ENCODE measurements around the gene MGAT5B.

DNA sequence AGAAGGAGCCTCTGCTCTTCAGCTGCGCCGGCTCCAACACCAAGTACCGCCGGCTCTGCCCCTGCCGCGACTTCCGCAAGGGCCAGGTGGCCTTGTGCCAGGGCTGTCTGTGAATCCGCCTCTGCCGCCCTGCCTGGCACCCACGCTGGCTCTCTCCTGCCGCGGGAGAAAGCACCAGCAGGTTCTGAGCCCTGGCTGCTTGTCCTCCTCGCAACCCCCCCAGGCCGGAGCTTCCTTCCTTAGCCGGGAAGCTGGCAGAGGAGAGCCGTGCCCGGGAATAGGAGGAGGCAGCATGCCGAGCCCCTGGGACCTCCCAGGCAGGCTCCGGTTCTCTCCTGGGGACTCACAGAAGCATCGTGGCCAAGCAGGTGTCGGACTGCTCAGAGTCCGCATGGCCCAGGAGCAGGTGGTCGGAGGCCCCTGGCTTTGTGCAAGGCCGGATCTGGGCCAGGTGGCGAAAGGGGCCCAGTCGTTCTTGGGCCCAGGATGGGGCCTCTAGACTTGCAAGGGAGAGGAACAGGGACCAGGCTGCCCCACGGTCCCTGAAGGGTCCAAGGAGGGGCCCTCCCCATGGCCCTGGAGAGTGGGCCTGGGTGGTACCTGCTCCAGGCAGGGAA lies 80.6 kb downstream of the MGAT5B start:
- TF ChIP-seq, protein P1, sequence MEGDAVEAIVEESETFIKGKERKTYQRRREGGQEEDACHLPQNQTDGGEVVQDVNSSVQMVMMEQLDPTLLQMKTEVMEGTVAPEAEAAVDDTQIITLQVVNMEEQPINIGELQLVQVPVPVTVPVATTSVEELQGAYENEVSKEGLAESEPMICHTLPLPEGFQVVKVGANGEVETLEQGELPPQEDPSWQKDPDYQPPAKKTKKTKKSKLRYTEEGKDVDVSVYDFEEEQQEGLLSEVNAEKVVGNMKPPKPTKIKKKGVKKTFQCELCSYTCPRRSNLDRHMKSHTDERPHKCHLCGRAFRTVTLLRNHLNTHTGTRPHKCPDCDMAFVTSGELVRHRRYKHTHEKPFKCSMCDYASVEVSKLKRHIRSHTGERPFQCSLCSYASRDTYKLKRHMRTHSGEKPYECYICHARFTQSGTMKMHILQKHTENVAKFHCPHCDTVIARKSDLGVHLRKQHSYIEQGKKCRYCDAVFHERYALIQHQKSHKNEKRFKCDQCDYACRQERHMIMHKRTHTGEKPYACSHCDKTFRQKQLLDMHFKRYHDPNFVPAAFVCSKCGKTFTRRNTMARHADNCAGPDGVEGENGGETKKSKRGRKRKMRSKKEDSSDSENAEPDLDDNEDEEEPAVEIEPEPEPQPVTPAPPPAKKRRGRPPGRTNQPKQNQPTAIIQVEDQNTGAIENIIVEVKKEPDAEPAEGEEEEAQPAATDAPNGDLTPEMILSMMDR (IDR thresholded peaks at IDR 0.05): no peak
- TF ChIP-seq POLR2A (IDR thresholded peaks at IDR 0.05): no peak

Data from tibial nerve (tissue), 3 donors.